GM19372 (cell line): ENCODE data around the gene IER3.

ENCODE experiments used
- ATAC-seq: cut with Tn5 transposase; IDR thresholded peaks from one replicate; pipeline ENCODE4 v1.9.1; 2021; ENCODE audit warnings: mild to moderate bottlenecking, low read depth, moderate library complexity; ENCODE audit not compliant: unreplicated experiment

The IER3 gene

DNA sequence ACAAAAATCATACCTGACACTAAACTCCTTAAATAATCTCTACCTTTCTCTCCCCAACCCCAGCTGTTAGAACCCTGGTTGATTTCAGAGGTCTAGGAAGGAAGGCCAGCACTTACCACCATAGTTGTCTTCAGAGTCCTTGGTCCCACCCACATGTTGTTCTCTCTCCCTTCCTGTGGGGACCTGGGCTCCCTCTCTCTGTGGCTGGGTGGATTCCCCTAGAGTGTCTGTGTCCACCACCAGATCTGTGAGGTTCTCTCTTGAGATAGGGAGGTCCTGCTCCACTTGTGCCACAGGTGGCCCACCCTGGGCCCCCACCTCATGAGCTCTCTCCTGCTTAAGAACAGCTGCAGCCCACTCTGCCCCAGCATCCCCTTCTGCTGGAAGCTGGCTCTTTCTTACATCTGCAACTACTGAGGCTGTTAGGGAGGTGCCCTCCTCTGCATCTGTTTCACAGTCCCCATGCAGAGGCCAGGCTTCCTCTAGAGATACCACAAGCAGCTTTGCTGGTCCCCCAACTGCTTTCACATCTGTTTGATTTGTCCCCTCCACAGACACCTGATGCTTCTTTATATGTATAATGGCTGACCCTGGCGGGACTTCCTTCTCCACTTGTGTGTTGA, 32.5 kb downstream of the IER3 start:
- ATAC-seq, result peak; percentile 60

DNA sequence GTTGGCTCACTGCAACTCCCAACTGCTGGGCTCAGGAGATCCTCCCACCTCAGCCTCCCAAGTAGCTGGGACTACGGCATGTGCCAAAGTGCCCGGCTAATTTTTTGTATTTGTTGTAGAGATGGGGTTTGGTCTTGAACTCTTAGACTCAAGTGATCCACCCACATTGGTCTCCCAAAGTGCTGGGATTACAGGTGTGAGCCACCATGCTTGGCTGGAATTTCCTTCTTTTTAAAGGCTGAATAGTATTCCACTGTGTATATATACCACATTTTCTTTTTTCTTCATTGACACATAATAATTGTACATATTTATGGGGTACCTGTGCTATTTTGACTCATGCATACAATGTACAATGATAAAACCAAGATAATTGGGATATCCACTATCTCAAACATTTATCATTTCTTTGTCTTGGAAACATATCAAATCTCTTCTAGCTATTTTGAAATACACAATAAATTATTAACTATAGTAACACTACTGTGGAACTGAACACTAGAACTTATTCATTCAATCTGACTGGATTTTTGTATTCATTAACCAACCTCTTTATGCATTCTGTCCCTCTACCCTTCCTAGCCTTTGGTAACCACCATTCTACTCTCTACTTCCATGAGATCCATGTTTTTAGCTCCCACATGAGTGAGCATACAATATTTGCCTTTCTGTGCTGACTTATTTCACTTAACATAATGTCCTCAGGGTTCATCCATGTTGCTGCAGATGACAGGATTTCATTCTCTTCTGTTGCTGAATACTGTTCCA, 35.1 kb downstream of the IER3 start:
- no peak for ATAC-seq

DNA sequence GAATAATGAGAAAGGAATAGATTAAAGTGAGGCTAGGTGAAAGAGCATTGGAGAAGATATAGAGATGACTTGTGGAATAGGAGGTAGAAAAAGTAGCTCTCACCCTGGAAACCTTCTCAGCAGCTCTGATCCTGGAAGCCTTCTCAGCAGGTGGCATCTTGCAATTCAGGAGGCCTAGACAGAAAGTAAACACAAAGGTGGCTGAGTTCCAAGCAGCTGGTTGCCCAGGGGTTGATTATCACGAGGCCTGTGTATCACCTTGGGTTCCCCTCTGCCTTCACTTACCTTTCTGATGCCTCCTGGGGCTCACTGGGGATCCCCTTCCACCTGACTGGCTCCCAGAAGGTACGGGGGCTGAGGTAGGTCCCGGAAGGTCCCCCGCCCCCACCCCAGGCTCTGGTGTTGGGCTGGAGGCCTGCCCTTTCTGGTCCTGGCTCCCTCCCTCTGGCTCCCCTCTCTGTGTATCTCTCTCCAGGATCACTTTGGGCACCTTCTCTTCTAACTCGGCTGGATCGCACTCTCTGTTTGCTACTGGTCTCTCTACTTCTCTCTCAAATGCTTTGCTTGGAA, 37.0 kb downstream of the IER3 start:
- no peak for ATAC-seq

DNA sequence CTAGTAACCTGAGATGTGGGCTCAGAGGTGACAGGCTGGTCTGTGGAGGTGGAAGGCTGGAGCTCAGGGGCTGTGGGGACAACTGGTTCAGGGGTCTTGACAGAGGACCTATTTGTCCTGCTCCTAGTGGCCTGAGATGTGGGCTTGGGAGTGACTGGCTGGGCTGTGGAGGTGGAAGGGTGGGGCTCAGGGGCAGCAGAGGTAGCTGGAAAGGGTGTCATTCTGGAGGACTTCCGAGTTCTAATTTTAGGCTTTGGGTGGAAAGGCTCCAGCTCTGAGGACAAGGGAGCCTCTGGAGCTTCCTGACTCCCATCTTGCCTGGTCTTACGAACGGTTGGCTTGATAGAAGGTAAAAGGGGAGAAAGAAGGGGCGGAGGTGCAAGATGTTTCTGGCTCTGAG, 38.7 kb downstream of the IER3 start:
- ATAC-seq, result no peak

DNA sequence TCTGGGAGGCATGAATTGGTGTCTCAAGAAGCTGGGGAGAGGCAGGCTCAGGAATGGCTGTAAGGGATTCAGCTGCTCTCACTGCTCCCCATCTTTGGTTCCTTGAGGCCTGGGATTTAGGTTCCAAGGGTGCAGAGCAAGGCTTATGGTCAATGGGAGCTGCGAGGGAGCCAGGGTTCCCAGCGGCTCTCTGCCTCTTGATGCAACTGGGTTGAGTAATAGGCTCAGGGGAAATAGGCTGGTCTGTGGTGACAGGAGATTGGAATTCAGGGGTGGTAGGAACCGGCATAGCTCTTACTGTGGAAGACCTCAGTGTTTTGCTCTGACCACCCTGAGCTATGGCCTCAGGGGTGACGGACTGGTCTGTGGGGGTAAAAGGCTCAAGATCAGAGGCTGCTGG, 40.5 kb downstream of the IER3 start:
- ATAC-seq, result no peak

DNA sequence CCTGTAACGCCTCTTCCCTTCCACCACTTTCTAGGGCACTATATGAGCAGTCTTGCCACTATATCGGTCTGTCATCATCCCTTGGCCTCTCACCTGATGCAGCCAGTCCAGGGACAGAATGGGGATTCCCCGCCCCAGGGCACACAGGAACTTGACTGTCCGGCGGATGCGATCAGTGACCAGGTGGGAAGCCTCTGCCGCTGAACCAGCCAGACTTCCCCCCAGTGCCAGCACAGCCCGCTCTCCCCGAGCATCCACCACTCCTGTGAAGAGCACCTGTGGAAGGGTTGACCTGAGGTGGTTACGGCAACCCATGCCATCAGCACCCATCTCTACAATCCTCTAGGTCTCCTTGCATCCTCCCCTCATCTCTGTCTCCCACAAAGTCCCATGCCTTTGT, 41.3 kb downstream of the IER3 start:
- ATAC-seq, result no peak

DNA sequence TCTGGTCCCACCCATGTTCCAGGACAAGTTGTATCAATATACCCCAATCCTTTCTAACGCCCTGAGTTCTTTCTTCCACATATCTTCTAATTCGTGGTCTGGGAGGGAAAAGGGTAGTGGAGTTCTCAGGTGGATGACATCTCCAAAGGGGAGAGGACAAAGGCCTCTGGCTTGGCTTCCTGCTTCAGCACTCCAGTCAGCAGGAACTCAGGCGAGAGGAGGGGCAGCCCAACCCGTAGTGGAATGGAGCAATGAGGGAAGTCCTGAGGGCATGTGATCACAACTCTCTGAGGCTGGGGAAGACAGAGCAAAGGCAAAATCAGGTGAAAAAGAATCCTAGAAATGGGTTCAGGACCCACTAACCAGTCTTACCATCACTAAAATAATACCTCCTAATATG, 44.0 kb downstream of the IER3 start:
- ATAC-seq, result no peak

DNA sequence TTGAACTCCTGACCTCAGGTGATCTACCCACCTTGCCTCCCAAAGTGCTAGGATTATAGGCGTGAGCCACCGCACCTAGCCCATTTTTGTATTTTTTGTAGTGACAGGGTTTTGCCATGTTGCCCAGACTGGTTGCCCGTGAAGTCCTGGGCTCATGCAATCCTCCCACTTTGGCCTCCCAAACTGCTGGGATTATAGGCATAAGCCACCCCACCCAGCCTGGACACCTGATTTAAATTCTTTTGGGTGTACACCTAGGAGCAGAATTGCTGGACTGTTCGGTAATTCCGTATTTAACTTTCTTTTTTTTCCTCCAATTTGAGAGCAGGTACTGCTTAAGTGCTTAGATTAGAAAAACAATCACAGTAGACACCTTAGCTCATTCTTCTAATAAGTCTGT, 47.9 kb downstream of the IER3 start:
- no peak for ATAC-seq
